ENCODE data around the gene ATP11A. TPM values are rescaled to one million over a fixed set of nuclear protein-coding genes. Genes with fewer than 3 reads are reported as not detected.
A peak's percentile ranks its signal among the peaks of the same experiment; 100 is the strongest.

Gene ATP11A
- total RNA-seq, 6 experiments from 2014 or later = 24.3 to 57.4 (median 33.1) TPM

- H3K4me1 ChIP-seq = no peaks in the 10 kb centered on the region
- 55% methylated on average over 5 of the region's 8 CpGs for WGBS (ENCODE audit: insufficient coverage, low coverage, low lambda C conversion rate, missing lambda C conversion rate)
- no peaks in the 10 kb centered on the region for H3K36me3 ChIP-seq
- H3K27me3 ChIP-seq = no peaks in the 10 kb centered on the region
- H3K27ac ChIP-seq = no peak overlapping the region
- TF ChIP-seq CTCF (IDR thresholded peaks at IDR 0.05) (no peak), POLR2A (IDR thresholded peaks at IDR 0.05) (no peak)
- ATAC-seq = peak in 1 of 4 donors; percentile 54
- peak in 1 of 3 donors; percentile 38 for DNase-seq
- H3K4me3 ChIP-seq = no peak overlapping the region
- H3K9me3 ChIP-seq = no peaks in the 10 kb centered on the region
- intact Hi-C loops (cut with DNase I) = no loop called here
Measured at GRCh38 chr13:112903071-112903577, 213.3 kb downstream of the ATP11A start.

- Histone ChIP-seq H3K27ac (no peak overlapping the region), H3K9me3 (no peaks in the 10 kb centered on the region), H3K4me1 (no peaks in the 10 kb centered on the region), H3K36me3 (no peaks in the 10 kb centered on the region), H3K4me3 (no peak overlapping the region), H3K27me3 (no peaks in the 10 kb centered on the region)
- WGBS (ENCODE audit: insufficient coverage, low coverage, low lambda C conversion rate, missing lambda C conversion rate) = 100% methylated on average over 1 of the region's 19 CpGs
- DNase-seq (peak in 1 of 3 donors; percentile 26), ATAC-seq (no peak)
- TF ChIP-seq POLR2A (IDR thresholded peaks at IDR 0.05) (no peak), CTCF (IDR thresholded peaks at IDR 0.05) (no peak)
- intact Hi-C loops (cut with DNase I) = no loop called here
Measured at GRCh38 chr13:112903606-112904195, 213.9 kb downstream of the ATP11A start.

GRCh38 chr13:112904436-112904960 is 214.7 kb downstream of the ATP11A start:
- TF ChIP-seq POLR2A (IDR thresholded peaks at IDR 0.05) (no peak), CTCF (IDR thresholded peaks at IDR 0.05) (no peak)
- peak; percentile 22 to 60 (median 41) for DNase-seq
- H3K36me3 ChIP-seq = no peaks in the 10 kb centered on the region
- H3K4me1 ChIP-seq = no peaks in the 10 kb centered on the region
- H3K27me3 ChIP-seq = no peaks in the 10 kb centered on the region
- 64% methylated on average over 11 of the region's 13 CpGs for WGBS (ENCODE audit: insufficient coverage, low coverage, low lambda C conversion rate, missing lambda C conversion rate)
- H3K9me3 ChIP-seq = no peaks in the 10 kb centered on the region
- peak in 2 of 4 donors; percentile 26 to 40 for ATAC-seq
- intact Hi-C loops (cut with DNase I) = no loop called here
- H3K27ac ChIP-seq = no peak overlapping the region
- H3K4me3 ChIP-seq = no peak overlapping the region

GRCh38 chr13:112905086-112905485 is 215.2 kb downstream of the ATP11A start:
- Histone ChIP-seq H3K4me3 (no peak overlapping the region), H3K27ac (no peak overlapping the region)
- 48% methylated on average over 7 of the region's 9 CpGs for WGBS (ENCODE audit: insufficient coverage, low coverage, low lambda C conversion rate, missing lambda C conversion rate)

More at GRCh38 chr13:112905086-112905485, 215.2 kb downstream of the ATP11A start:
- no peaks in the 10 kb centered on the region for H3K9me3 ChIP-seq
- TF ChIP-seq CTCF (IDR thresholded peaks at IDR 0.05) (no peak), POLR2A (IDR thresholded peaks at IDR 0.05) (no peak)
- no peaks in the 10 kb centered on the region for H3K27me3 ChIP-seq
- no peaks in the 10 kb centered on the region for H3K4me1 ChIP-seq
- intact Hi-C loops (cut with DNase I) = no loop called here
- no peak for ATAC-seq
- no peak for DNase-seq
- H3K36me3 ChIP-seq = no peaks in the 10 kb centered on the region
